Sigmoid colon (tissue), 7 donors: ENCODE results near the gene FGD1. TPM values are rescaled to one million over a fixed set of nuclear protein-coding genes. Genes with fewer than 3 reads are reported as not detected.
A peak's percentile ranks its signal among the peaks of the same experiment; 100 is the strongest.
"Not testable (repeated sequence)": the region's sequence is repeated elsewhere in the genome, so short reads cannot be mapped to it uniquely, and the experiment has no call there.

ENCODE experiments used
- DNase-seq: peaks from one replicate; pipeline ENCODE4 v3.0.0-alpha.2; 2019
- H3K27ac ChIP-seq, 4 donors: fragments of 200-600 bp; sonication (generic); one replicate each; pipeline ENCODE4 v1.5.1; 2016 to 2019; ENCODE audit warnings: mild to moderate bottlenecking in 1 of 4
- H3K27me3 ChIP-seq, 3 donors: fragments of 200-600 bp; sonication (generic); one replicate each; pipeline ENCODE4 v1.5.1; 2019; ENCODE audit warnings: mild to moderate bottlenecking in 1 of 3
- H3K36me3 ChIP-seq, 4 donors: fragments of 200-600 bp; sonication (generic); one replicate each; pipeline ENCODE4 v1.5.1; 2016 to 2019
- H3K4me1 ChIP-seq, 4 donors: fragments of 200-600 bp; sonication (generic); one replicate each; pipeline ENCODE4 v1.5.1; 2017 to 2019
- H3K4me3 ChIP-seq, 4 donors: fragments of 200-600 bp; sonication (generic); one replicate each; pipeline ENCODE4 v1.5.1; 2017 to 2019; ENCODE audit warnings: mild to moderate bottlenecking in 2 of 4, moderate library complexity in 1 of 4
- H3K9me3 ChIP-seq, 4 donors: fragments of 200-600 bp in 3 of 4; sonication (generic) in 3 of 4; one replicate each; pipeline versions ENCODE4 v1.5.1 to v1.6.1; 2013 to 2019
- CTCF ChIP-seq, 4 experiments: fragments of 450-650 bp in 3 of 4; fragments of 200-600 bp in 1 of 4; IDR thresholded peaks; one replicate each; pipeline ENCODE4 v1.5.1; 2016 to 2019; ENCODE audit warnings: antibody characterized with exemption in 4 of 4, mild to moderate bottlenecking in 3 of 4, moderate library complexity in 2 of 4
- EP300 ChIP-seq, 4 donors: sonication (generic); formaldehyde crosslinking; IDR thresholded peaks; one replicate each; pipeline ENCODE4 v1.6.1; 2017; ENCODE audit warnings: antibody characterized with exemption in 4 of 4
- POLR2A ChIP-seq, 2 donors: fragments of 450-650 bp; IDR thresholded peaks; one replicate each; pipeline ENCODE4 v1.6.1; 2016; ENCODE audit warnings: antibody characterized with exemption in 2 of 2, mild to moderate bottlenecking in 2 of 2, moderate library complexity in 2 of 2
- POLR2AphosphoS5 ChIP-seq, 4 donors: sonication (generic); formaldehyde crosslinking; IDR thresholded peaks; one replicate each; pipeline ENCODE4 v1.6.1; 2017; ENCODE audit warnings: antibody characterized with exemption in 4 of 4
- WGBS, 2 donors: extraction: QIAGEN DNeasy Blood & Tissue Kit; methylation state at CpG; one replicate each; pipeline ENCODE4 v1.1.7; 2013; 5-methylcytosine and 5-hydroxymethylcytosine counted together
- intact Hi-C: fragments of 100-400 bp; cut with DNase I; formaldehyde crosslinking; loops from one replicate; pipeline ENCODE4 v1.15.1; 2023
- polyA plus RNA-seq, 3 donors: library from polyadenylated mRNA; stranded (reverse); fragments of 200-250 nt; gene quantifications; one replicate each; pipeline ENCODE4 v1.2.3, GENCODE V29; 2013
- total RNA-seq, 4 donors: library from RNA; depleted of rRNA; stranded (reverse); fragments of >200 nt; gene quantifications; one replicate each; pipeline ENCODE4 v1.1.0, GENCODE V29; 2016
- donor health status: healthy with polysubstance abuse.
- donor health status: Bipolar disorder and iron deficiency.
- donor health status: healthy.

Gene FGD1
- total and polyA plus RNA-seq, 7 donors, result 0.60 to 9.7 (median 3.2) TPM

GRCh38 chrX:54494989-54495813 lies 833 bp downstream of the FGD1 start:
- no peak for DNase-seq
- H3K4me1 ChIP-seq, result peaks cover 0 to 25% (median 14%) of the 10 kb centered on the region in 4 donors
- TF ChIP-seq POLR2AphosphoS5 (IDR thresholded peaks at IDR 0.05), result no peak
- no peak for TF ChIP-seq CTCF (IDR thresholded peaks at IDR 0.05)
- no peak for TF ChIP-seq EP300 (IDR thresholded peaks at IDR 0.05)
- no peak for TF ChIP-seq POLR2A (IDR thresholded peaks at IDR 0.05)
- no peaks in the 10 kb centered on the region for H3K36me3 ChIP-seq
- intact Hi-C loops, result loop anchor here (1.0 to 10.0 kb wide), 5 partner anchors 35 to 510 kb away; partner anchors contain the start of genes APEX2, GNL3L, MAGED2 and TSR2
- no peaks in the 10 kb centered on the region for H3K27me3 ChIP-seq
- H3K9me3 ChIP-seq, result no peaks in the 10 kb centered on the region
- H3K27ac ChIP-seq, result peak overlapping the region; percentile 78 to 85 (median 83)
- peak overlapping the region; percentile 53 to 66 (median 62) for H3K4me3 ChIP-seq
- 2 to 4% methylated on average over 86 of the region's 86 CpGs for WGBS, 2 donors

- H3K27ac ChIP-seq, result peak overlapping the region; percentile 78 to 85 (median 83)
- intact Hi-C loops, result loop anchor here (1.0 to 10.0 kb wide), 3 partner anchors 36 to 510 kb away; partner anchors contain the start of genes APEX2, GNL3L and MAGED2
- no peaks in the 10 kb centered on the region for H3K36me3 ChIP-seq
These were observed 1.7 kb downstream of the FGD1 start for GRCh38 chrX:54494166-54494988.

GRCh38 chrX:54492340-54492739 lies 3.7 kb downstream of the FGD1 start:
- Histone ChIP-seq H3K27ac (peak overlapping the region in 1 of 4 donors; percentile 50), H3K27me3 (no peaks in the 10 kb centered on the region), H3K36me3 (no peaks in the 10 kb centered on the region), H3K9me3 (no peaks in the 10 kb centered on the region), H3K4me1 (peaks cover 0 to 25% (median 14%) of the 10 kb centered on the region in 4 donors), H3K4me3 (no peak overlapping the region)
- no peak for TF ChIP-seq EP300 (IDR thresholded peaks at IDR 0.05)
- no peak for TF ChIP-seq POLR2A (IDR thresholded peaks at IDR 0.05)
- no peak for TF ChIP-seq CTCF (IDR thresholded peaks at IDR 0.05)
- no peak for TF ChIP-seq POLR2AphosphoS5 (IDR thresholded peaks at IDR 0.05)
- DNase-seq, result no peak
- intact Hi-C loops, result loop anchor here (10.0 kb wide), 2 partner anchors 312 to 512 kb away; partner anchors contain the start of genes APEX2 and MAGED2
- WGBS, 2 donors, result 62 to 69% methylated on average over 6 of the region's 6 CpGs

More at GRCh38 chrX:54494166-54494988, 1.7 kb downstream of the FGD1 start:
- no peaks in the 10 kb centered on the region for H3K27me3 ChIP-seq
- no peaks in the 10 kb centered on the region for H3K9me3 ChIP-seq
- TF ChIP-seq CTCF (IDR thresholded peaks at IDR 0.05) (no peak), EP300 (IDR thresholded peaks at IDR 0.05) (no peak), POLR2A (IDR thresholded peaks at IDR 0.05) (no peak), POLR2AphosphoS5 (IDR thresholded peaks at IDR 0.05) (no peak)
- 34 to 59% methylated on average over 10 of the region's 10 CpGs for WGBS, 2 donors
- H3K4me3 ChIP-seq, result peak overlapping the region; percentile 53 to 66 (median 62)
- H3K4me1 ChIP-seq, result peaks cover 0 to 25% (median 14%) of the 10 kb centered on the region in 4 donors
- no peak for DNase-seq

- H3K9me3 ChIP-seq, H3K27me3 ChIP-seq, H3K27ac ChIP-seq, H3K36me3 ChIP-seq, H3K4me3 ChIP-seq, DNase-seq: not testable (repeated sequence)
- 97 to 98% methylated on average over 5 of the region's 5 CpGs for WGBS, 2 donors
- intact Hi-C loops, result loop anchor here (10.0 kb wide), 2 partner anchors 315 to 515 kb away; partner anchors contain the start of genes APEX2 and MAGED2
- peaks cover 0 to 21% (median 12%) of the 10 kb centered on the region in 4 donors for H3K4me1 ChIP-seq
These were observed 6.2 kb downstream of the FGD1 start for GRCh38 chrX:54489819-54490218.
